Left renal pelvis (tissue), 4 donors: Measurements from ENCODE around the gene ACTN1. TPM values are rescaled to one million over a fixed set of nuclear protein-coding genes. Genes with fewer than 3 reads are reported as not detected.

Experiments used
- DNase-seq, 4 donors: peaks; one replicate each; pipeline ENCODE4 v3.0.0-alpha.2; 2013; ENCODE audit warnings: low read depth in 4 of 4, low spot score in 3 of 4
- polyA plus RNA-seq, 4 donors: library from polyadenylated mRNA; unstranded; fragments of 120-200 nt; gene quantifications; one replicate each; pipeline ENCODE4 v1.2.1, GENCODE V29; 2013; ENCODE audit not compliant: insufficient read length in 4 of 4

Gene ACTN1
- polyA plus RNA-seq, 4 donors = 69.9 to 89.5 (median 78.2) TPM

DNA sequence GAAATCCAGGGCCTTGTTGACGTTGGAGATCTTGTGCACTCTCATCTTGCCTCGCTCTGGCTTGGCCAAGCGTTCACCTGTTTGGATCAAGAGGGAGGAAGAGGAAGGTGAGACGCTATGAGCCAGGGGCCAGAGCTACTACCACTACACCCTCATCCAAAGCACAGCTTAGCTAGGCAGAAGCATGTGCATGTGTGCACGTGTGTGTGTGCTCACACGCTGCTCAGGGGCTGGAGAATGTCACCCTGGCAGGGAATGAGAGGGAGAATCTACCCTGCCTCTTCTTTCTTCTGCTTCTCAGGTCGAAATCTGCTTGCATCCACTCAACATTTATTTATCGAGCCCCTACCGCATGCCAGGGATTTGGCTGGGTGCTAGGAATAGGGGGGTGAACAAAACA is 58.1 kb downstream of the ACTN1 start:
- DNase-seq = no peak

DNA sequence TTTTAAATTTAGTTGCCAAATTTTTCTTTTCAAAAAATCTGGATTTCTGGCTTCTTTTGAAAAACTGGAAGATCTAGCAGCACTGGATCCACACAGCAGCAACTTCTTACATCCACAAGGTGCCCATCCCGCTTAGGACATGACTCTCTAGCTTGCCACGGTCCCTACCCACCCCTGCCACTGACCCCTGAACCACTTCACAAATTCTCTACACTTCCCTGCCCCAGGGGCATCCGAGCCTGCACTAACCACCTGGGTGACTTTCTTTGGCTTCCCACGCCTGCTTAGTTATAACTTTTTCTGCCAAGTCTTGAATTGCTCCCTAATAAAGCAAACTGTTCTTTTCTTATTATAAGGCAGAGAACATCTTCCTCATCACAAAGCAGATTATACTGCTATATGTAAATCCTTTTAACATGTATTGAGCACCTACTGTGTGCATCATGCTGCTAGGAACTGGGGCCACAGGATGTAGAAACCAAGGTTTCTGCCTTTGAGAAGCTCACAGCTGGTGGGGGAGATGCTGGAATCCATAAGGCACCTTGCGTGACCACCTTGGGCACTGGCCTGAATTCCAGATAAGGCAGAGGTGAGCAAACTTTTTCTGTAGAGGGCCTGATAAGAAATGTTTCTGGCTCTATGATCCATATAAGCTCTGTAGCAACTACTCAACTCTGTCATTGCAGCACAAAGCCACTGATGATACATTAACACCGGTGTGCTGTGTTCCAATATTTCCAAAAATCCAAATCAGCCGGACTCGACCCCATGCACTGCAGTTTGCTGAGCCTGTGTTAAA is 59.8 kb downstream of the ACTN1 start:
- no peak for DNase-seq

GRCh38 chr14:68918612-68919011 is 60.5 kb downstream of the ACTN1 start:
- no peak for DNase-seq

DNA sequence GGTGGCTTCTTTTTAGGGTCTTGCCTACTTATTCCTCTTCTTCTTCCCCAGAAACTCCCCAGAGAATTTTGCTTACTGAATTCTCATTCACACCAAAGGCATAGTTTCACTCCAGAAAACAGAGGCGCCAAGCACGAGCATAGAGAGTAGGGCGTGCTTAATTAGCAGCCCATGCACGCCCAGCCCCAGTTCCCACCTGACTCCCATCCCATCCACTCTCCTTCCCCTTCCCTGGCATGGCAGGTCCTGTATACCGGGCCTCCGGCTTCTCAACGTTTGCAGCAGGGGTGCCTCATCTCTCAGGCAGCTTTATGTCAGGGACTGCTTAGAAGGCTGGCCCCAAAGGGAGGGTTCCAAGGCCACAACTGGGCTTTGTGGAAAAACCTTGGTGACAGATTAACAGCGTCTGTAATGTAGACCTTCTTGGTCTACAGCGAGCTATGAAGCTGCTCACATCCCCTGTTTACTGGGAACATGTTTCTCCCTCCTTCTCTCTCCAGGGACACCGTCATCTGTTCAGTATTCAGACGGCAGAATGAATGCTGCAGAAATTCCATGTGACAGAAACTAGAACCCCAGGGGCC is 62.7 kb downstream of the ACTN1 start:
- no peak for DNase-seq

- DNase-seq = no peak
These were observed 65.6 kb downstream of the ACTN1 start for GRCh38 chr14:68913516-68913915.

DNA sequence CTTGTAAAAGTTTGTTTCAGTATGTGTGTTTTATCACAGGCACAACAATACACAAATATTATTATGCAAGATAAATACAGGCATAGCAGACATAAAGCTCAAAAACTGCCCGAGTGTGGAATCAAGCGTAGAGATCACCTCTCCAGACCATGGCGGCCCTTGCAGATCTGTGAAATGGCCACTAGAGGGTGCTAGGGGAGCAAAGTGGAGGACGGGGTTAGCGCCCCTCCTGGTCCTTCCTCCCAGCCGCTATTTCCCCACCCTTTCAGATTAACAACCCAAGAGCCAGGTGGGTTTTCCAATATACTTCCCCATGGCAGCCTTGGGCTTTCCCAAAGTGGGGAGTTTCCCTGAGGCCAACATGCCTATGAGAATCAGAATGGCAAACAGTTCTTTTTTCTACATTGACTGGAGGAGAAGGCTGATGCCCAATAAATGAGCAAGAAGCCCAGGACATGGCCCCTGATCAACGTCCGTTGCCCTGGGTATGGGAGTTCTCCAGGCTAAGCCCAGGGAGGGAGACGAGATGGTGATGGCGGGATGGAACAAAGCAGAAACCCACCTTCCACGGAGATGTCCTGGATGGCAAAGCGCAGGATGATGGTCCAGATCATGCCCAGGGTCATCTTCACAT is 67.4 kb downstream of the ACTN1 start:
- DNase-seq = peak; percentile 48 to 66 (median 60)

DNA sequence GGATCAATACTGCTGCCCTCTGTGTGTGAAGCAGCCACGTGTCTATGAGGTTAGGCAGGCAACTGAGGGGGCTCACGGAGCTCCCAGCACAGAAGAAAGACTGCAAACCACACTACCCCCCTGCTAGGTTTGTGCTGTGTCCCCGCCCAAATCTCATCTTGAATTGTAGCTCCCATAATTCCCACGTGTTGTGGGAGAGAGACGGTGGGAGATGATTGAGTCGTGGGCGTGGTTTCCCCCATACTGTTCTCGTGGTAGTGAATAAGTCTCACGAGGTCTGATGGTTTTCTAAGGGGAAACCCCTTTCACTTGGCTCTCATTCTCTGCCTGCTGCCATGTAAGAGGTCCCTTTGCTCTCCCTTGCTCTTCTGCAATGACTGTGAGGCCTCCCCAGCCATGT is 68.6 kb downstream of the ACTN1 start:
- DNase-seq = no peak

DNA sequence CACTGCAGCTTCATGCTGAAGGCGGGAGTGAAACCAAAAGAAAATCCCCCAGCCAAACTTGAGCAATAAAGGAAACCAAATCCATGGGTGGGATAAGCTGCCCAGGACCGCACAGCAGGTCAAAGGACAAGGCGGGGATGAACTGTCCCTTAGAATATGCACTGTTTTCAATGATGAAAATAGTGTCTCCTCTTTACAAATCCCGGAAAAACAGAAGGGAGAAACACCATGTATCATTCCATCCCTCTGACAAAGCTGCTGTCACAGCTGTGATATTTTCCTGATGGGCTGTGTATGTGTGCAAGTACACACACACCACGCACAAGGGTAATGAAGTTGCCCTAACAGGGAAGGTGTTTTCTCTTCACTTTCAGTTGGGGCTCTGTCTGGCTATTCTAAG is 70.3 kb downstream of the ACTN1 start:
- no peak for DNase-seq

- DNase-seq = no peak
These were observed 70.9 kb downstream of the ACTN1 start for GRCh38 chr14:68908201-68908600.

GRCh38 chr14:68906439-68906838 is 72.7 kb downstream of the ACTN1 start:
- DNase-seq = no peak

GRCh38 chr14:68905107-68905895 is 73.8 kb downstream of the ACTN1 start:
- no peak for DNase-seq

- no peak for DNase-seq
These were observed 76.7 kb downstream of the ACTN1 start for GRCh38 chr14:68902357-68902756.

DNA sequence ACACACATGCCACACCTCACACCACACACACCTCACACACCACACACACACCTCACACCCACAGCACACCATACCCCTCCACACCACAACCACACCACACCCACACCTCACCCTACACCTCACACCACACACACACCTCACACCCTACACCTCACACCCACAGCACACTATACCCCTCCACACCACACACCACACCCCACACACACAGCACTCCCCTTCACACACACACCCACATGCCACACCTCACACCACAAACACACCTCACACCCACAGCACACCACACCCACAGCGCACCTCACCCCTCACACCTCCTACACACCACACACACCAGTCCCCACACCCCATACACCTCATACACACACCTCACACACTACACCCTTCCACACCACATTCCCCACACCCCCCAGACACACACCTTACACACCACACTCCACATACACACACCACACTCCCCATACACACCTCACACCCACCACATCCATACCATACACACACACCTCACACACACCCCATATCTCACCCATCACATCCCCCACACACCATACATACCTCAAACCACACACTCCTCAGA is 80.0 kb downstream of the ACTN1 start:
- DNase-seq = no peak

GRCh38 chr14:68898248-68899032 is 80.7 kb downstream of the ACTN1 start:
- no peak for DNase-seq

- no peak for DNase-seq
These were observed 81.4 kb downstream of the ACTN1 start for GRCh38 chr14:68897559-68898155.

GRCh38 chr14:68896132-68896531 is 83.0 kb downstream of the ACTN1 start:
- no peak for DNase-seq

DNA sequence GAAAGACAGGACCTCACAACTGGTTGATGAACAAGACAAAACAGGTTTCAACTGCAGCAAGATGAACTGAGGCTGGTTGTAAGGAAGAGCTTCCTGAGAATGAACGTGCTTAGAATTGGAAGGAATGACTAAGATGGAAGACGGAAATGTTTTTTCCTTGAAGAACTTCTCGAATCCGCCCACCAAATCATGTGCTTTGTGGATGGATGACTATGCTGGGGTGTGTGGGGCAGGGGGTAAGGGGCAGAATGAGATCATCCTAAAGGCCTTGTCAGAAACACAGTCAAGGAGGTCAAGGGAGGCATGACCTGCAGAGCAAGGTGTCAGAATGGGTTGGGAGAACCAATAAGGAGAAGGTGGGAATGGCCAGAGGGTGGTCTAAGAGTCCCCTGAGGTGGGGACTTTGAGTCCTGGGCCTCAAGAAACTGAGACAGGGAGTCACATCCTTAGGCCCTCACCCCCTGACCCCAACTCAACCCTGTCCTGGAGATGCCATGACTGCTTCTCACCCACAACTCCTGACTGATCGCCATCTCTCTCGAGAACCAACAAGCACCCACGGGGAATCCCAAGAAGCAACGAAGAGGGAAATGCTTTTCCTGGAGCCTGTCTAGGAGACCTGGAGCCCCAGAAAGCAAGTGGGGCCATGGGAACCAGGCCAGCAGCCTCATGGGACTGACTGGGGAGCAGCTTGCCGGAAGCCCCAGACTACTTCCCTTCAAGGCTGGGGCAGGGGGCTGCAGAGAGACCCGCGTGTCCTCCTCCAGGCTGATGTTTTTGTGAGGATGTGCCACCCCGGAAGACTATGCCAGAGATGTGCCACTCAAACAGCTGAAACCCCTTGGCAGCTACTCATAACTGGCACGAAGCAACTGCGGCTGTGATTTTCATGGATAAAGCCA is 84.0 kb downstream of the ACTN1 start:
- DNase-seq = no peak

- DNase-seq = no peak
These were observed 85.0 kb downstream of the ACTN1 start for GRCh38 chr14:68894123-68894522.

DNA sequence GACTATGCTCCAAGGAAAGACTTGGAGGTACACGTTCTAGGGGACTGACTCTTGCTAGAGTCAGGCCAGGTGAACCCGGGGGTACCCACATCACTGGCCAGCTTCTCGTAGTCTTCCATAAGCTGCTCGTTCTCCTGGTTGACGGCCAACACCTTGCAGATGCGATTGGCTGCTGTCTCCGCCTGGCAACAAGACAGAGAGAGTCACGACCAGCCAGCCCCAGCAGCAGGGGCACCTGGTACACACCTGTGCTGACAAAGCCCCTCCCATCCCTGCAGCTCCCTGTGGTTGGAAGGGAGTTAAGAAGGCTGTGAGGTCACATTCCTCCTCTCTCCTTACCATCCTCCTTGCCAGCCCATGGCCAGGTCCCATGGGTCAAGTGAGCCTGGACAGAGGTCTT is 85.5 kb downstream of the ACTN1 start:
- no peak for DNase-seq
